ENCODE results near the gene DNAL4.

The DNAL4 gene

DNA sequence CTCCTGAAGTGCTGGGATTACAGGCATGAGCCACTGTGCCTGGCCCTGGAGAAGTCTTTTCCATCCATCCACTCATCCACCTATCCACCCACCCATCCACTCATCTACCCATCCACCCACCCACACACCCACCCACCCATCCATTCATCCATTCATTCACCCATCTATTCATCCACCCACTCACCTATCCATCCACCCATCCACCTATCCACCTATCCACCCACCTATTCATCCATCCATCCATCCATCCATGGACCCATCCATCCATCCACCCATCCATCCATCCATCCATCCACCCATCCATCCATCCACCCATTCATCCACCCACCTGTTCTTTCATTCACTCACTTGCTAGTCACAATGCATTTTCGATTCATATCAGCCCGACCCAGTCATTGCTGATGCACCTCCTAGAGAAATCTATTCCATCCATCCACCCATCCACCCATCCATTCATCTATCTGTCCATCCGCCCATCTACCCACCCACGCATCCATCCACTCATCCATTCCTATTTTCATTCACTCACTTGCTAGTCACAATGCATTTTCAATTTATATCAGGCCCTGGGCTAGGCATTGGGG lies 20.5 kb downstream of the DNAL4 start:
- DNase-seq (ENCODE audit: low read depth) = no peak
- H3K4me3 ChIP-seq (ENCODE audit: low read length) = no peak overlapping the region
- no peak for TF ChIP-seq CTCF (conservative IDR thresholded peaks at IDR 0.05; ENCODE audit: low read depth, low read length)

- TF ChIP-seq CTCF (conservative IDR thresholded peaks at IDR 0.05; ENCODE audit: low read depth, low read length) = no peak
- H3K4me3 ChIP-seq (ENCODE audit: low read length) = no peak overlapping the region
- DNase-seq (ENCODE audit: low read depth) = no peak
Observed at GRCh38 chr22:38772623-38772873, 21.4 kb downstream of the DNAL4 start.

DNA sequence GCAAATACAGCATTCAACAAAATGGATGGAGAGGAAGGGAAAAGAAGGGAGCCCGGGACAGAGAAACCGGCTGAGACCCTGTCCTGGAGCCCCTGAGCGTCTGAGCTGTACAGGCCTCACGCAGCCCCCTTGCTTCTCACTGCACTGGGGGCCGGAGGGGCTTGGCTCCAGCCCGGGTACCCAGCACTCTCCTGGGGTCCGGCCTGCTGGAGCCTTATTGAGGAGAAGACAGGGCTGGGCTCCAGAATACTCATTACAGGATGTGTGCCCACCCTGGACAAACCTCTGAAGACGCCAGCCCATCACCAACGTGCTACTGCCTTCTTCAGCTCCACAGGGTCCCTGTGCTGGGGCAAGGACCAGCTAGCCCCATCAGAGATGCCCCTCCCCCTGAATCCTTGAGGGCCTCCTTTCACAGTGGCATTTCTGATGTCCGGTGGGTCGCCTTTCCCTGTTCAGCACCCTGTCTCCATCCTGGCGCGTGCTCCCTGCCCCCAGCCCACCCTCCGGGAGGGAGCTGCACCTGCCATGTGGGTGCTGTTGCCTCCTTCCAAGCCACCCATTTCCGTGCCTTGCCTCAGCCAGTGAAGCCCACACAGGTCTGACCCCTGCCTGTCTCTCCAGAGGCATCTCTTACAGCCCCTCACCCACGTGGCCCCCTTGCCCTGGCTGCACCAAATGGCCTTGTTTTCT lies 23.5 kb downstream of the DNAL4 start:
- TF ChIP-seq CTCF (conservative IDR thresholded peaks at IDR 0.05; ENCODE audit: low read depth, low read length) = no peak
- H3K4me3 ChIP-seq (ENCODE audit: low read length) = no peak overlapping the region
- no peak for DNase-seq (ENCODE audit: low read depth)

DNA sequence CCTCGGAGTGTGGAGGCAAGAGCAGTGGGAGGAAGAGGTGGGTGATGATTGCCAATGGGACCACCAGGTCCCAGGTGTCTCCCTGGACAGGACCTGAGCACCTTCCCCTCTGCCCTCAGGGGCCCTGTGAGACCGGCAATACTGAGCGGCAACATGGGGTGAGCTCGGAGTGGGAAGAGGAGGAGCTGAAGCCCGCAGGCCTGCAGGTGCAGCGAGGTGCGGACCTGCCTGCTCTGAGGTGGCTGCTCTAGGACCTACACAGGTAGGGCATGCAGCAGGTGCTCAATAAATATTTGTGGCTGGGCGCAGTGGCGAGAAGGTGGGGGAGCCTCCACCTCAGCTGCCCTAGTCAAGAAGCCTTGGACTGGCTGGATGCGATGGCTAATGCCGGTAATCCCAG lies 25.9 kb downstream of the DNAL4 start:
- no peak overlapping the region for H3K4me3 ChIP-seq (ENCODE audit: low read length)
- TF ChIP-seq CTCF (conservative IDR thresholded peaks at IDR 0.05; ENCODE audit: low read depth, low read length) = no peak
- no peak for DNase-seq (ENCODE audit: low read depth)

DNA sequence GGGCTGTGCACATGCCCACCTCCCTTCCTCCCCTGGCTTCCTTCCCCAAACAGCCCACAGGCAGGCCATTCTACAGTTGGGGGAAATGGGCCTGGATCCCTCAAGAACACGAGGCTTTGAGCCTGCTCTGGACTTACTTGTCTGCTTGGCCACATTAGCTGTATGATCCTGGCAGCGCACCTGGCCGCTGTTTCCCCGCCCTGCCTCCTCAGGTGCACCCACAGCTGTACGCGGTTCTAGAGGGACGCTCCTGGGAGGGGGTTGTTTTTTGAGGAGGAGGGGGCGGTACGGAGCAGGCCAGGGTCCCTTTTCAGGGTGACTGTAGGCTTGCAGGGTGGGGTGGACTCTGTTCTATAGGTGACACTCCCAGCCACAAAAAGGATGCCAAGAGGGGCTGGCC lies 26.6 kb downstream of the DNAL4 start:
- DNase-seq (ENCODE audit: low read depth) = no peak
- no peak for TF ChIP-seq CTCF (conservative IDR thresholded peaks at IDR 0.05; ENCODE audit: low read depth, low read length)
- H3K4me3 ChIP-seq (ENCODE audit: low read length) = no peak overlapping the region

DNA sequence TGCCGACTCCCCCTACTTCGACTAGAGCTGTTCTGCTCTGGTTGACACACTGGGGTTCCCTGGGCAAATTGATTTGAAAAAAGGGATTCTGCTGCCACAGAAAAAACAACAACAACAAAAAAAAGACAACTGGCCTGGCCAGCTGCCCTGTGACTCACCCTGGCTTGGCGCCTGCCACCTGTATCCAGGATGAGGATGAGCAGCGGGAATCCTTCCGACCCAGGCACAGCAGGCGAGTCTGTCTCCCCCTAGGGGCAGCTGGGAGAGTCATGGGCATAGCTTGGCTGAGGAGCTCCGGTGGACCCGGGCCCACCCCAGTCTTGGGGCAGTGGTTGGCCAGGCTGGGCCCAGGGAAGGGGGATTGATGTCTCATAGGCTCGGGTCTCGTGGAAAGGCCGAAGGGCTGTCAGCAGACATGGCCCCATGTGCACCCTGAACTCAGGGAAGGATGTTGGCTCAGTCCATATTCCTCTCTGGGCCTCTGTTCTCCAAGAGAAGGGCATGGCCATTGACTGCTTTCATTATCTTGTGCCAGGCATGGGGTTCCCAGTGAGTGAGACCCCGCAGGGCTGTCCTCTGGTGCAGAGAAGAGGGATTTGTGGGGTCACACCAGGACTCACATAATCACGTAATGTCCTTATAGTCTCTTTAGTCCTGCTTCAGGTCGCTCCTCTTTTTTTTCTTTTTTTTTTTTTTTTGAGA lies 27.7 kb downstream of the DNAL4 start:
- DNase-seq (ENCODE audit: low read depth) = no peak
- TF ChIP-seq CTCF (conservative IDR thresholded peaks at IDR 0.05; ENCODE audit: low read depth, low read length) = peak; percentile 93
- H3K4me3 ChIP-seq (ENCODE audit: low read length) = no peak overlapping the region

DNA sequence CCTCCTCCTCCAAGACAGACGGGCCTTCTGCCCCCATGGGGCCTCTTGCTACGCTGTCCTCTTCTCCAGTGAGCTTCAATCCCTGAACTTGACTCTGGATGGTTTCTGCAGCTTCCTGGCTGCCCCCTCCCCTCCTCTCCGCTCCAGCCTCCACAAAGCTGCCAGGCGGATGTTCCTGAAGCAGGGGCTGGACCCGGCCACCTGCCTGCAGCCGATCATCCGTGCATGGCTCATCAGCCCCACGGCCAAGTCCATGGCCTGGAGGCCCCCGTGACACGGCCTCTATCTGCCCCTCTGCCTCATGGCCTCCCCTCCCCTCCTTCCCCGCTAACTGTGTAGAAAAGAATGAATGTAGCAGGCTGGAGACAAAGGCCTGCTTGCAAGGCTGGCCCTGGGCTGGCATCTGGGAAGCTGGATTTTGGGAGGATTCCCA lies 31.4 kb downstream of the DNAL4 start:
- no peak overlapping the region for H3K4me3 ChIP-seq (ENCODE audit: low read length)
- no peak for DNase-seq (ENCODE audit: low read depth)
- no peak for TF ChIP-seq CTCF (conservative IDR thresholded peaks at IDR 0.05; ENCODE audit: low read depth, low read length)
